Tongue (tissue), 2 donors: ENCODE measurements around the gene RASSF4. TPM values are rescaled to one million over a fixed set of nuclear protein-coding genes. Genes with fewer than 3 reads are reported as not detected.

ENCODE experiments used
- DNase-seq: peaks from one replicate; pipeline ENCODE4 v3.0.0-alpha.2; 2015
- total RNA-seq: library from RNA; depleted of rRNA; stranded (reverse); fragments of >200 nt; gene quantifications from one replicate; pipeline ENCODE4 v1.2.3, GENCODE V29; 2014

RASSF4 gene
- total RNA-seq, 1 donor from 2014 or later = 60.9 TPM

- no peak for DNase-seq
Observed at GRCh38 chr10:44948642-44949041, 11.0 kb upstream of the RASSF4 start.

- DNase-seq = no peak
Observed at GRCh38 chr10:44949127-44949802, 10.3 kb upstream of the RASSF4 start.

- no peak for DNase-seq
Observed at GRCh38 chr10:44949915-44950314, 9.7 kb upstream of the RASSF4 start.

- no peak for DNase-seq
Observed at GRCh38 chr10:44950326-44951225, 9.0 kb upstream of the RASSF4 start.

- no peak for DNase-seq
Observed at GRCh38 chr10:44951576-44952226, 7.9 kb upstream of the RASSF4 start.

GRCh38 chr10:44952779-44953231, 6.8 kb upstream of the RASSF4 start:
- no peak for DNase-seq

- DNase-seq = no peak
Observed at GRCh38 chr10:44954042-44954441, 5.6 kb upstream of the RASSF4 start.

GRCh38 chr10:44954962-44955361, 4.6 kb upstream of the RASSF4 start:
- DNase-seq = no peak

GRCh38 chr10:44955413-44956070, 4.1 kb upstream of the RASSF4 start:
- no peak for DNase-seq

GRCh38 chr10:44956226-44956625, 3.4 kb upstream of the RASSF4 start:
- DNase-seq = no peak

- DNase-seq = no peak
Observed at GRCh38 chr10:44956717-44957706, 2.6 kb upstream of the RASSF4 start.

GRCh38 chr10:44958196-44958897, 1.3 kb upstream of the RASSF4 start:
- no peak for DNase-seq

GRCh38 chr10:44958898-44959246, 730 bp upstream of the RASSF4 start:
- DNase-seq = no peak

- DNase-seq = no peak
Observed at GRCh38 chr10:44960088-44960460, 472 bp downstream of the RASSF4 start.

- no peak for DNase-seq
Observed at GRCh38 chr10:44960482-44961229, 1.1 kb downstream of the RASSF4 start.

- DNase-seq = no peak
Observed at GRCh38 chr10:44961230-44961571, 1.6 kb downstream of the RASSF4 start.

GRCh38 chr10:44961931-44962750, 2.5 kb downstream of the RASSF4 start:
- no peak for DNase-seq

- peak; percentile 89 for DNase-seq
Observed at GRCh38 chr10:44962870-44963738, 3.5 kb downstream of the RASSF4 start.
